Measurements from ENCODE around the gene TMEM52.

The TMEM52 gene

GRCh38 chr1:1907098-1907736 is 11.9 kb downstream of the TMEM52 start:
- in situ Hi-C loops (cut with MboI; ENCODE audit: low sequenced_read_pairs), result loop anchor here (10.0 kb wide), 1 partner anchor 122 kb away; no protein-coding TSS in a partner anchor
- Histone ChIP-seq H3K9me3 (no peaks in the 10 kb centered on the region), H3K4me3 (no peak overlapping the region), H3K27me3 (ENCODE audit: low read depth) (no peaks in the 10 kb centered on the region), H3K36me3 (replicated peaks) (no peaks in the 10 kb centered on the region), H3K4me1 (peaks cover 18% of the 10 kb centered on the region)
- DNase-seq (ENCODE audit: low spot score in 2 of 2), result peak in 1 of 2 experiments; percentile 50

- Histone ChIP-seq H3K4me1 (peaks cover 18% of the 10 kb centered on the region), H3K4me3 (no peak overlapping the region), H3K27me3 (ENCODE audit: low read depth) (no peaks in the 10 kb centered on the region), H3K36me3 (replicated peaks) (no peaks in the 10 kb centered on the region), H3K9me3 (no peaks in the 10 kb centered on the region)
- DNase-seq (ENCODE audit: low spot score in 2 of 2), result peak; percentile 76 to 90
- in situ Hi-C loops (cut with MboI; ENCODE audit: low sequenced_read_pairs), result loop anchor here (10.0 kb wide), 1 partner anchor 122 kb away; no protein-coding TSS in a partner anchor
Measured at GRCh38 chr1:1906185-1907097, 12.6 kb downstream of the TMEM52 start.

GRCh38 chr1:1903224-1903623 is 15.9 kb downstream of the TMEM52 start:
- DNase-seq (ENCODE audit: low spot score in 2 of 2), result no peak
- H3K36me3 ChIP-seq (replicated peaks), result no peaks in the 10 kb centered on the region
- no peak overlapping the region for H3K4me3 ChIP-seq
- no peaks in the 10 kb centered on the region for H3K27me3 ChIP-seq (ENCODE audit: low read depth)
- peaks cover 8% of the 10 kb centered on the region for H3K4me1 ChIP-seq
- in situ Hi-C loops (cut with MboI; ENCODE audit: low sequenced_read_pairs), result loop anchor here (10.0 kb wide), 1 partner anchor 118 kb away; no protein-coding TSS in a partner anchor
- H3K9me3 ChIP-seq, result no peaks in the 10 kb centered on the region

- in situ Hi-C loops (cut with MboI; ENCODE audit: low sequenced_read_pairs), result loop anchor here (10.0 kb wide), 1 partner anchor 117 kb away; no protein-coding TSS in a partner anchor
- no peak overlapping the region for H3K4me3 ChIP-seq
- no peaks in the 10 kb centered on the region for H3K36me3 ChIP-seq (replicated peaks)
- H3K4me1 ChIP-seq, result peaks cover 4% of the 10 kb centered on the region
- no peak for DNase-seq (ENCODE audit: low spot score in 2 of 2)
- no peaks in the 10 kb centered on the region for H3K27me3 ChIP-seq (ENCODE audit: low read depth)
- H3K9me3 ChIP-seq, result no peaks in the 10 kb centered on the region
Measured at GRCh38 chr1:1901641-1902294, 17.3 kb downstream of the TMEM52 start.

- in situ Hi-C loops (cut with MboI; ENCODE audit: low sequenced_read_pairs), result loop anchor here (10.0 kb wide), 1 partner anchor 116 kb away; no protein-coding TSS in a partner anchor
- no peak for DNase-seq (ENCODE audit: low spot score in 2 of 2)
- Histone ChIP-seq H3K4me3 (no peak overlapping the region), H3K9me3 (no peaks in the 10 kb centered on the region), H3K36me3 (replicated peaks) (no peaks in the 10 kb centered on the region), H3K4me1 (peaks cover 3% of the 10 kb centered on the region), H3K27me3 (ENCODE audit: low read depth) (no peaks in the 10 kb centered on the region)
Measured at GRCh38 chr1:1900883-1901640, 18.0 kb downstream of the TMEM52 start.

GRCh38 chr1:1899967-1900327 is 19.1 kb downstream of the TMEM52 start:
- no peaks in the 10 kb centered on the region for H3K36me3 ChIP-seq (replicated peaks)
- H3K4me1 ChIP-seq, result no peaks in the 10 kb centered on the region; the same call in 1 of the 2 replicates
- no peaks in the 10 kb centered on the region for H3K27me3 ChIP-seq (ENCODE audit: low read depth)
- no peaks in the 10 kb centered on the region for H3K9me3 ChIP-seq
- in situ Hi-C loops (cut with MboI; ENCODE audit: low sequenced_read_pairs), result loop anchor here (10.0 kb wide), 1 partner anchor 115 kb away; no protein-coding TSS in a partner anchor
- DNase-seq (ENCODE audit: low spot score in 2 of 2), result no peak
- H3K4me3 ChIP-seq, result no peak overlapping the region

- no peaks in the 10 kb centered on the region for H3K27me3 ChIP-seq (ENCODE audit: low read depth)
- H3K4me3 ChIP-seq, result no peak overlapping the region
- no peaks in the 10 kb centered on the region for H3K36me3 ChIP-seq (replicated peaks)
- no peaks in the 10 kb centered on the region; the same call in 1 of the 2 replicates for H3K4me1 ChIP-seq
- no peaks in the 10 kb centered on the region for H3K9me3 ChIP-seq
- no peak for DNase-seq (ENCODE audit: low spot score in 2 of 2)
- in situ Hi-C loops (cut with MboI; ENCODE audit: low sequenced_read_pairs), result no loop called here
Measured at GRCh38 chr1:1899266-1899966, 19.7 kb downstream of the TMEM52 start.

GRCh38 chr1:1898246-1898933 is 20.7 kb downstream of the TMEM52 start:
- Histone ChIP-seq H3K36me3 (replicated peaks) (no peaks in the 10 kb centered on the region), H3K9me3 (no peaks in the 10 kb centered on the region), H3K4me3 (no peak overlapping the region), H3K27me3 (ENCODE audit: low read depth) (no peaks in the 10 kb centered on the region), H3K4me1 (no peaks in the 10 kb centered on the region; the same call in 1 of the 2 replicates)
- in situ Hi-C loops (cut with MboI; ENCODE audit: low sequenced_read_pairs), result no loop called here
- no peak for DNase-seq (ENCODE audit: low spot score in 2 of 2)

GRCh38 chr1:1895456-1896336 is 23.4 kb downstream of the TMEM52 start:
- no peak for DNase-seq (ENCODE audit: low spot score in 2 of 2)
- no peaks in the 10 kb centered on the region for H3K9me3 ChIP-seq
- peaks cover 7% of the 10 kb centered on the region for H3K4me1 ChIP-seq
- H3K36me3 ChIP-seq (replicated peaks), result no peaks in the 10 kb centered on the region; the same call in 1 of the 2 replicates
- H3K4me3 ChIP-seq, result no peak overlapping the region
- in situ Hi-C loops (cut with MboI; ENCODE audit: low sequenced_read_pairs), result no loop called here
- H3K27me3 ChIP-seq (ENCODE audit: low read depth), result no peaks in the 10 kb centered on the region

- Histone ChIP-seq H3K4me1 (peaks cover 7% of the 10 kb centered on the region), H3K27me3 (ENCODE audit: low read depth) (no peaks in the 10 kb centered on the region), H3K36me3 (replicated peaks) (peaks cover 1% of the 10 kb centered on the region), H3K9me3 (no peaks in the 10 kb centered on the region), H3K4me3 (no peak overlapping the region)
- DNase-seq (ENCODE audit: low spot score in 2 of 2), result no peak
- in situ Hi-C loops (cut with MboI; ENCODE audit: low sequenced_read_pairs), result no loop called here
Measured at GRCh38 chr1:1895060-1895418, 24.0 kb downstream of the TMEM52 start.

- H3K4me3 ChIP-seq, result no peak overlapping the region
- no peaks in the 10 kb centered on the region for H3K9me3 ChIP-seq
- no peaks in the 10 kb centered on the region for H3K27me3 ChIP-seq (ENCODE audit: low read depth)
- peaks cover 4% of the 10 kb centered on the region for H3K36me3 ChIP-seq (replicated peaks)
- in situ Hi-C loops (cut with MboI; ENCODE audit: low sequenced_read_pairs), result no loop called here
- no peak for DNase-seq (ENCODE audit: low spot score in 2 of 2)
- H3K4me1 ChIP-seq, result peaks cover 7% of the 10 kb centered on the region
Measured at GRCh38 chr1:1894354-1895059, 24.6 kb downstream of the TMEM52 start.
